Upper lobe of left lung (tissue), 4 donors: Measurements from ENCODE around the gene ZKSCAN1.

Experiments used
- POLR2A ChIP-seq, 4 donors: fragments of 450-650 bp; IDR thresholded peaks; one replicate each; pipeline ENCODE4 v1.5.1; 2016 to 2017; ENCODE audit warnings: antibody characterized with exemption in 4 of 4, mild to moderate bottlenecking in 2 of 4
- TF ChIP-seq, protein P1 (sequence below), 6 experiments: fragments of 450-650 bp in 4 of 6; fragments of 200-600 bp in 2 of 6; sonication (generic) in 2 of 6; IDR thresholded peaks; one replicate each; pipeline ENCODE4 v1.5.1; 2016 to 2019; ENCODE audit warnings: antibody characterized with exemption in 6 of 6

DNA sequence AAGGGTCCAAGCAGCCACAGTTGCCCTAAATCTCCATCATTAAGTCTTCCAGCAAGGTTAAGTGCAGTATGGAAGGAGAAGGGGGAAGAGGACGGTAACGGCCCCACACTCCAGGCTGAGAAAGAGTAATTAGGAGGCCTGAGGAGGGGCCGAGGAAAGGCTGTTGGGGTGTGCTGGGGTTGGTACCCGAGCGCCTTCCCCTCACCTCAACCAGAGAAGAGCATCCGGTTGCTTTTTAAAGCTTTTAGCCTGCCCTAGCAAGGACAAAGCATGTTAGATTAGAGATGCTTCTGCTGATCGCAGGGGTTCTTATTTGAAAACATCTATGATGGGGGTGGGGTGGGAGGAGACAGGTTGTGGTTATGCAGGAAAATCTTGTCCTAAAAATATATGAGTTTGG lies 25.2 kb downstream of the ZKSCAN1 start:
- no peak for TF ChIP-seq POLR2A (IDR thresholded peaks at IDR 0.05)
- TF ChIP-seq, protein P1, sequence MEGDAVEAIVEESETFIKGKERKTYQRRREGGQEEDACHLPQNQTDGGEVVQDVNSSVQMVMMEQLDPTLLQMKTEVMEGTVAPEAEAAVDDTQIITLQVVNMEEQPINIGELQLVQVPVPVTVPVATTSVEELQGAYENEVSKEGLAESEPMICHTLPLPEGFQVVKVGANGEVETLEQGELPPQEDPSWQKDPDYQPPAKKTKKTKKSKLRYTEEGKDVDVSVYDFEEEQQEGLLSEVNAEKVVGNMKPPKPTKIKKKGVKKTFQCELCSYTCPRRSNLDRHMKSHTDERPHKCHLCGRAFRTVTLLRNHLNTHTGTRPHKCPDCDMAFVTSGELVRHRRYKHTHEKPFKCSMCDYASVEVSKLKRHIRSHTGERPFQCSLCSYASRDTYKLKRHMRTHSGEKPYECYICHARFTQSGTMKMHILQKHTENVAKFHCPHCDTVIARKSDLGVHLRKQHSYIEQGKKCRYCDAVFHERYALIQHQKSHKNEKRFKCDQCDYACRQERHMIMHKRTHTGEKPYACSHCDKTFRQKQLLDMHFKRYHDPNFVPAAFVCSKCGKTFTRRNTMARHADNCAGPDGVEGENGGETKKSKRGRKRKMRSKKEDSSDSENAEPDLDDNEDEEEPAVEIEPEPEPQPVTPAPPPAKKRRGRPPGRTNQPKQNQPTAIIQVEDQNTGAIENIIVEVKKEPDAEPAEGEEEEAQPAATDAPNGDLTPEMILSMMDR (IDR thresholded peaks at IDR 0.05) = no peak
